GM12801 (cell line): ENCODE measurements around the gene REST.

Source experiments
- CTCF ChIP-seq: IDR thresholded peaks from one replicate; pipeline ENCODE4 v1.5.1; 2011; ENCODE audit warnings: control low read depth; ENCODE audit not compliant: insufficient read length; ENCODE audit errors: extremely low read depth

Gene REST

GRCh38 chr4:56907489-56908205 is at the start of gene REST:
REST (plus strand) TSS chr4:56907900; CDS start chr4:56910639, 2,739 bp downstream.
- TF ChIP-seq CTCF = no peak

GRCh38 chr4:56859841-56860240 is 47.9 kb upstream of the REST start:
- TF ChIP-seq CTCF = no peak

GRCh38 chr4:56860781-56861180 is 46.9 kb upstream of the REST start:
- TF ChIP-seq CTCF = no peak

GRCh38 chr4:56861360-56861759 is 46.3 kb upstream of the REST start:
- TF ChIP-seq CTCF = no peak

GRCh38 chr4:56863441-56864139 is 44.1 kb upstream of the REST start:
- TF ChIP-seq CTCF = no peak

- TF ChIP-seq CTCF = no peak
Observed at GRCh38 chr4:56870946-56871345, 36.8 kb upstream of the REST start.

GRCh38 chr4:56871371-56871866 is 36.3 kb upstream of the REST start:
- TF ChIP-seq CTCF = no peak
